Keratinocyte (primary cell): ENCODE data around the gene PFAS. TPM values are rescaled to one million over a fixed set of nuclear protein-coding genes. Genes with fewer than 3 reads are reported as not detected.
"Not testable (repeated sequence)": the region's sequence is repeated elsewhere in the genome, so short reads cannot be mapped to it uniquely, and the experiment has no call there.

Source experiments
- DNase-seq: peaks from one replicate; pipeline ENCODE4 v3.0.0-alpha.2; 2011; ENCODE audit warnings: low read depth, missing footprints, low spot score
- FAIRE-seq: peaks from 2 replicates; lab custom pipeline; 2011; peaks lifted over from hg19 to GRCh38; lab: Jason Lieb, UNC
- H2AFZ ChIP-seq: 2 replicates; pipeline ENCODE4 v1.6.0; 2012; ENCODE audit warnings: low read length, control low read depth, inconsistent platforms; ENCODE audit not compliant: control insufficient read depth
- H3K27ac ChIP-seq: 2 replicates; pipeline ENCODE4 v1.5.1; 2011; ENCODE audit warnings: low read length; ENCODE audit not compliant: control insufficient read depth, insufficient read depth
- H3K27me3 ChIP-seq: 3 replicates; pipeline ENCODE4 v1.6.0; 2011; ENCODE audit warnings: low read length; ENCODE audit not compliant: control insufficient read depth, insufficient read depth; ENCODE audit errors: extremely low read depth
- H3K36me3 ChIP-seq, 2 experiments: 2 replicates in 1 of 2; 3 replicates in 1 of 2; pipeline ENCODE4 v1.5.1; 2011; ENCODE audit warnings: low read length in 2 of 2, mild to moderate bottlenecking in 1 of 2; ENCODE audit not compliant: control insufficient read depth in 2 of 2, insufficient read depth in 2 of 2; ENCODE audit errors: extremely low read depth in 1 of 2
- H3K4me1 ChIP-seq: 3 replicates; pipeline ENCODE4 v1.5.1; 2011; ENCODE audit warnings: low read length; ENCODE audit not compliant: control insufficient read depth, insufficient read depth; ENCODE audit errors: extremely low read depth
- H3K4me2 ChIP-seq: 3 replicates; pipeline ENCODE4 v1.6.0; 2011; ENCODE audit warnings: low read depth, low read length; ENCODE audit not compliant: control insufficient read depth, insufficient read depth; ENCODE audit errors: extremely low read depth
- H3K4me3 ChIP-seq, 3 experiments: fragments of 200-600 bp in 1 of 3; sonication (generic) in 1 of 3; 2 replicates in 2 of 3; 3 replicates in 1 of 3; pipeline ENCODE4 v1.5.1; 2011 to 2016; ENCODE audit warnings: low read length in 3 of 3, mild to moderate bottlenecking in 3 of 3, control low read depth in 2 of 3, inconsistent platforms in 1 of 3, low read depth in 1 of 3, mixed read lengths in 1 of 3, mixed run types in 1 of 3, moderate library complexity in 1 of 3; ENCODE audit not compliant: control insufficient read depth in 2 of 3, insufficient read depth in 2 of 3; ENCODE audit errors: extremely low read depth in 1 of 3
- H3K79me2 ChIP-seq: 2 replicates; pipeline ENCODE4 v1.6.0; 2012; ENCODE audit warnings: low read length; ENCODE audit not compliant: control insufficient read depth, insufficient read depth
- H3K9ac ChIP-seq: 3 replicates; pipeline ENCODE4 v1.6.0; 2011; ENCODE audit warnings: low read length; ENCODE audit not compliant: control insufficient read depth, insufficient read depth; ENCODE audit errors: extremely low read depth
- H3K9me1 ChIP-seq: 3 replicates; pipeline ENCODE4 v1.6.0; 2011; ENCODE audit warnings: low read length; ENCODE audit not compliant: control insufficient read depth, insufficient read depth; ENCODE audit errors: extremely low read depth
- H3K9me3 ChIP-seq: 2 replicates; pipeline ENCODE4 v1.5.1; 2012; ENCODE audit warnings: low read depth, low read length; ENCODE audit not compliant: control insufficient read depth
- H4K20me1 ChIP-seq: 3 replicates; pipeline ENCODE4 v1.6.0; 2011; ENCODE audit warnings: low read length; ENCODE audit not compliant: control insufficient read depth, insufficient read depth; ENCODE audit errors: extremely low read depth
- CTCF ChIP-seq, 3 experiments: IDR thresholded peaks in 1 of 3; conservative IDR thresholded peaks in 1 of 3; optimal IDR thresholded peaks in 1 of 3; 2 replicates in 2 of 3; 3 replicates in 1 of 3; pipeline versions ENCODE3 to v1.5.1; 2011; ENCODE audit warnings: low read length in 3 of 3, mild to moderate bottlenecking in 3 of 3, moderate library complexity in 2 of 3, control low read depth in 1 of 3, inconsistent platforms in 1 of 3; ENCODE audit not compliant: insufficient read depth in 2 of 3; ENCODE audit errors: extremely low read depth in 1 of 3
- EZH2 ChIP-seq: IDR thresholded peaks from one replicate; pipeline ENCODE4 v1.6.1; 2012; ENCODE audit warnings: inconsistent platforms, mild to moderate bottlenecking, low read length, moderate library complexity
- dilution Hi-C: fragments of 300-500 bp; cut with MboI; formaldehyde crosslinking; loops from one replicate; pipeline ENCODE4 v1.7.0; 2020; ENCODE audit warnings: low sequenced_read_pairs; ENCODE audit not compliant: extremely low pct_ligation_motif_present
- polyA plus RNA-seq, 5 experiments: library from polyadenylated mRNA; depleted of rRNA in 3 of 5; stranded (reverse) in 3 of 5; stranded (forward) in 1 of 5; unstranded in 1 of 5; fragments of >200 nt; gene quantifications; 1 replicate in 1 of 5; 2 replicates in 3 of 5; 3 replicates in 1 of 5; pipeline versions ENCODE4 v1.2.1 to v1.2.3, GENCODE V29; 2011 to 2012; ENCODE audit warnings: missing spikeins in 2 of 5, low read depth in 1 of 5, low replicate concordance in 1 of 5

The PFAS gene
- polyA plus RNA-seq, 1 donor (not counting 4 experiments of a cell fraction or from before 2014, with no cell fraction given), result 14.1 TPM

GRCh38 chr17:8212312-8213180 lies 36.5 kb upstream of the PFAS start:
- TF ChIP-seq EZH2 (no peak), CTCF (optimal IDR thresholded peaks at IDR 0.05 in 1 of 3, IDR thresholded peaks at IDR 0.05 in 1 of 3, conservative IDR thresholded peaks at IDR 0.05 in 1 of 3; ENCODE audit: extremely low read depth in 1 of 3, insufficient read depth in 2 of 3, low read length in 3 of 3) (no peak)
- no peak for DNase-seq
- Histone ChIP-seq H3K9ac (no peak overlapping the region), H3K9me1 (no peaks in the 10 kb centered on the region), H3K27ac (no peak overlapping the region), H3K27me3 (no peaks in the 10 kb centered on the region), H3K9me3 (no peaks in the 10 kb centered on the region), H3K4me1 (peaks cover 19% of the 10 kb centered on the region), H3K4me2 (no peak overlapping the region), H2AFZ (no peak overlapping the region), H3K36me3 (no peaks in the 10 kb centered on the region), H3K4me3 (no peak overlapping the region), H4K20me1 (no peaks in the 10 kb centered on the region), H3K79me2 (peaks cover 21% of the 10 kb centered on the region)
- dilution Hi-C loops, result no loop called here
- FAIRE-seq, result no peak

- DNase-seq, H3K9me1 ChIP-seq, H2AFZ ChIP-seq, H3K4me2 ChIP-seq, H3K9ac ChIP-seq, H3K4me3 ChIP-seq, H3K27ac ChIP-seq, FAIRE-seq, dilution Hi-C loops, H3K27me3 ChIP-seq, H3K9me3 ChIP-seq, H4K20me1 ChIP-seq, H3K36me3 ChIP-seq: not testable (repeated sequence)
- Histone ChIP-seq H3K79me2 (peaks cover 12% of the 10 kb centered on the region), H3K4me1 (peaks cover 14% of the 10 kb centered on the region)
Observed at GRCh38 chr17:8214000-8214399, 35.1 kb upstream of the PFAS start.
